ENCODE results near the gene CD244.

DNA sequence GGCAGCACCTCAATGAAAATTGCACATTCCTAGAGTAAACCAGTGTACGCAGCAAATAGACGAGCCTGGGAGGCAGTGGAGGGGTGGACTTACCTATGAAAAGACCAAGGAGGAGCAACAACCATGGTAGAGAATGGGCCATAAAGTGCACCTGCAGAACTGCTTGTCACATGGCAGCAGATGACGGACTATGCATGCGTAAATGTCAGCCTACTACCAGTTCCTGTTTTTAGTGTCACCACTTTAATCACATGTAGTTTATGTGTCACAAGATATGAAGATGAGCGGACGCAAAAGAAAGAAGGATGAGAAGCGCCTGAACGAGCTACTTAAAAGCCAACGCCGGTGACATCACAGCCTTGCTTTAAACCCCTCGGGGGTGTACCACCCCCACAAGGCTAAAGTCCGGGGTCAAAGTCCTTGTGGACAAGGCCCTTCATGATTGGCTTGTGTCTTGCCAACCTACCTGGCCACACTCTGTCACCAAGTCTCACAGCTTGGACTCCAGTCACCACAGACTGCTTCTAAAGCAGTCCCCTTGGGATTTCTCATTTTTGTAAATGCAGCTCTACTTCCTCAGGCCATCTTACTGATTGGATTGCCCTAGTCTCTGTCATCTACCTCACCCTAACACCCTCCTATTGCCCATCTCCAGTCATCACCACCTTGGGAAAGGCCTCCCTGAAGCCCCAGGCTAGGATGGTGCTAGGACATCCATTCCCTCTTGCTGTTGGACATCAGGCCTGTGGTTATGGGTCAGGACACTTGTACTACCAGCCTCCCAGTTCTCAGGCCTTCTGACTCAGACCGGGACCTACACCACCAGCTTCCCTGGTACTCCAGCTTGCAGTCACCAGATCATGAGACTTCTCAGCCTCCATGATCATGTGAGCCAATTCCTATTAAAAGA is 72.7 kb downstream of the CD244 start:
- no peak for TF ChIP-seq EP300 (conservative IDR thresholded peaks at IDR 0.05; ENCODE audit: poor library complexity, severe bottlenecking)
- TF ChIP-seq, protein P1, sequence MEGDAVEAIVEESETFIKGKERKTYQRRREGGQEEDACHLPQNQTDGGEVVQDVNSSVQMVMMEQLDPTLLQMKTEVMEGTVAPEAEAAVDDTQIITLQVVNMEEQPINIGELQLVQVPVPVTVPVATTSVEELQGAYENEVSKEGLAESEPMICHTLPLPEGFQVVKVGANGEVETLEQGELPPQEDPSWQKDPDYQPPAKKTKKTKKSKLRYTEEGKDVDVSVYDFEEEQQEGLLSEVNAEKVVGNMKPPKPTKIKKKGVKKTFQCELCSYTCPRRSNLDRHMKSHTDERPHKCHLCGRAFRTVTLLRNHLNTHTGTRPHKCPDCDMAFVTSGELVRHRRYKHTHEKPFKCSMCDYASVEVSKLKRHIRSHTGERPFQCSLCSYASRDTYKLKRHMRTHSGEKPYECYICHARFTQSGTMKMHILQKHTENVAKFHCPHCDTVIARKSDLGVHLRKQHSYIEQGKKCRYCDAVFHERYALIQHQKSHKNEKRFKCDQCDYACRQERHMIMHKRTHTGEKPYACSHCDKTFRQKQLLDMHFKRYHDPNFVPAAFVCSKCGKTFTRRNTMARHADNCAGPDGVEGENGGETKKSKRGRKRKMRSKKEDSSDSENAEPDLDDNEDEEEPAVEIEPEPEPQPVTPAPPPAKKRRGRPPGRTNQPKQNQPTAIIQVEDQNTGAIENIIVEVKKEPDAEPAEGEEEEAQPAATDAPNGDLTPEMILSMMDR (IDR thresholded peaks at IDR 0.05; ENCODE audit: poor library complexity, severe bottlenecking), result no peak
- no peak for TF ChIP-seq POLR2AphosphoS5 (IDR thresholded peaks at IDR 0.05)
- no peak for TF ChIP-seq TAF1 (IDR thresholded peaks at IDR 0.05; ENCODE audit: low read depth)
- TF ChIP-seq, protein P2, sequence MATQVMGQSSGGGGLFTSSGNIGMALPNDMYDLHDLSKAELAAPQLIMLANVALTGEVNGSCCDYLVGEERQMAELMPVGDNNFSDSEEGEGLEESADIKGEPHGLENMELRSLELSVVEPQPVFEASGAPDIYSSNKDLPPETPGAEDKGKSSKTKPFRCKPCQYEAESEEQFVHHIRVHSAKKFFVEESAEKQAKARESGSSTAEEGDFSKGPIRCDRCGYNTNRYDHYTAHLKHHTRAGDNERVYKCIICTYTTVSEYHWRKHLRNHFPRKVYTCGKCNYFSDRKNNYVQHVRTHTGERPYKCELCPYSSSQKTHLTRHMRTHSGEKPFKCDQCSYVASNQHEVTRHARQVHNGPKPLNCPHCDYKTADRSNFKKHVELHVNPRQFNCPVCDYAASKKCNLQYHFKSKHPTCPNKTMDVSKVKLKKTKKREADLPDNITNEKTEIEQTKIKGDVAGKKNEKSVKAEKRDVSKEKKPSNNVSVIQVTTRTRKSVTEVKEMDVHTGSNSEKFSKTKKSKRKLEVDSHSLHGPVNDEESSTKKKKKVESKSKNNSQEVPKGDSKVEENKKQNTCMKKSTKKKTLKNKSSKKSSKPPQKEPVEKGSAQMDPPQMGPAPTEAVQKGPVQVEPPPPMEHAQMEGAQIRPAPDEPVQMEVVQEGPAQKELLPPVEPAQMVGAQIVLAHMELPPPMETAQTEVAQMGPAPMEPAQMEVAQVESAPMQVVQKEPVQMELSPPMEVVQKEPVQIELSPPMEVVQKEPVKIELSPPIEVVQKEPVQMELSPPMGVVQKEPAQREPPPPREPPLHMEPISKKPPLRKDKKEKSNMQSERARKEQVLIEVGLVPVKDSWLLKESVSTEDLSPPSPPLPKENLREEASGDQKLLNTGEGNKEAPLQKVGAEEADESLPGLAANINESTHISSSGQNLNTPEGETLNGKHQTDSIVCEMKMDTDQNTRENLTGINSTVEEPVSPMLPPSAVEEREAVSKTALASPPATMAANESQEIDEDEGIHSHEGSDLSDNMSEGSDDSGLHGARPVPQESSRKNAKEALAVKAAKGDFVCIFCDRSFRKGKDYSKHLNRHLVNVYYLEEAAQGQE (IDR thresholded peaks at IDR 0.05; ENCODE audit: borderline replicate concordance), result no peak
- no peak for TF ChIP-seq EZH2 (IDR thresholded peaks at IDR 0.05; ENCODE audit: borderline replicate concordance, insufficient read depth, low read length, poor library complexity, severe bottlenecking)
- TF ChIP-seq MXI1 (conservative IDR thresholded peaks at IDR 0.05; ENCODE audit: poor library complexity, severe bottlenecking), result no peak

All from neural cell (in vitro differentiated cells).